Breast epithelium (tissue), 4 donors: Measurements from ENCODE around the gene EPN2. TPM values are rescaled to one million over a fixed set of nuclear protein-coding genes. Genes with fewer than 3 reads are reported as not detected.
"Not testable (repeated sequence)": the region's sequence is repeated elsewhere in the genome, so short reads cannot be mapped to it uniquely, and the experiment has no call there.

ENCODE experiments used
- DNase-seq, 2 donors: peaks; one replicate each; pipeline ENCODE4 v3.0.0-alpha.2; 2019; ENCODE audit warnings: low spot score in 2 of 2
- H3K27ac ChIP-seq, 2 donors: fragments of 200-600 bp; sonication (generic) in 1 of 2; one replicate each; pipeline ENCODE4 v1.5.1; 2016 to 2019; ENCODE audit warnings: mild to moderate bottlenecking in 1 of 2
- H3K27me3 ChIP-seq, 2 donors: fragments of 200-600 bp; sonication (generic) in 1 of 2; one replicate each; pipeline versions ENCODE4 v1.5.1 to v1.6.0; 2017 to 2019; ENCODE audit warnings: control low read depth in 1 of 2, mild to moderate bottlenecking in 1 of 2
- H3K36me3 ChIP-seq: fragments of 200-600 bp; one replicate; pipeline ENCODE4 v1.5.1; 2019
- H3K4me1 ChIP-seq, 2 donors: fragments of 200-600 bp; sonication (generic); one replicate each; pipeline ENCODE4 v1.5.1; 2016 to 2019; ENCODE audit warnings: control low read depth in 1 of 2
- H3K4me3 ChIP-seq, 3 donors: fragments of 200-600 bp; sonication (generic); 1 replicate in 2 of 3; 2 replicates in 1 of 3; pipeline ENCODE4 v1.5.1; 2016 to 2019; ENCODE audit warnings: mild to moderate bottlenecking in 3 of 3, moderate library complexity in 2 of 3
- H3K9me3 ChIP-seq, 2 donors: fragments of 200-600 bp; sonication (generic) in 1 of 2; one replicate each; pipeline ENCODE4 v1.5.1; 2016 to 2019; ENCODE audit warnings: control low read depth in 1 of 2
- POLR2AphosphoS5 ChIP-seq, 3 donors: sonication (generic); formaldehyde crosslinking; IDR thresholded peaks; one replicate each; pipeline ENCODE4 v1.6.1; 2017; ENCODE audit warnings: antibody characterized with exemption in 3 of 3
- intact Hi-C: fragments of 100-400 bp; cut with DNase I; formaldehyde crosslinking; loops from one replicate; pipeline ENCODE4 v1.15.1; 2023; ENCODE audit warnings: low total_unique reads
- total RNA-seq, 3 donors: library from RNA; depleted of rRNA; stranded (reverse); fragments of >200 nt; gene quantifications; one replicate each; pipeline ENCODE4 v1.1.0, GENCODE V29; 2016

EPN2 gene
- 10 to 100 TPM; 26.6 to 36.7 (median 30.6) TPM for total RNA-seq

DNA sequence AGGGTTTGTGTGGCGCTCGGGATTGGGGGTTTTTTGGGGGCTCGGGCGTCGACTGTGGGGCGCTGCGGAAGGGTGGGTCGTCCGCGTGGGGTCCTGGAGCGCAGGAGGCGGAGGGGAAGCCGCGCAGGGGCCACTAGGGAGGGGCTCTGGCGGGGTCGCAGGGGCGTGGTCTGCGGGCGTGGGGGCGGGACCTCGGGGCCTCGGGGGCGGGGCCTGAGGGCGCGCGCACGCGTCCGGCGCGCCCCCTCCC, at the start of gene EPN2:
EPN2 (plus strand) TSS at position 228 of the 250 bp plus-strand sequence. CDS start 45,754 bp downstream, outside the sequence.
- Histone ChIP-seq H3K4me3 (peak within 1 kb of the TSS; percentile 87 to 100 (median 97)), H3K27ac (peak within 1 kb of the TSS; percentile 90 to 92)
- H3K27me3 ChIP-seq, H3K4me1 ChIP-seq, H3K9me3 ChIP-seq, H3K36me3 ChIP-seq, intact Hi-C loops: not testable (repeated sequence)
- peak; percentile 42 to 62 for DNase-seq

DNA sequence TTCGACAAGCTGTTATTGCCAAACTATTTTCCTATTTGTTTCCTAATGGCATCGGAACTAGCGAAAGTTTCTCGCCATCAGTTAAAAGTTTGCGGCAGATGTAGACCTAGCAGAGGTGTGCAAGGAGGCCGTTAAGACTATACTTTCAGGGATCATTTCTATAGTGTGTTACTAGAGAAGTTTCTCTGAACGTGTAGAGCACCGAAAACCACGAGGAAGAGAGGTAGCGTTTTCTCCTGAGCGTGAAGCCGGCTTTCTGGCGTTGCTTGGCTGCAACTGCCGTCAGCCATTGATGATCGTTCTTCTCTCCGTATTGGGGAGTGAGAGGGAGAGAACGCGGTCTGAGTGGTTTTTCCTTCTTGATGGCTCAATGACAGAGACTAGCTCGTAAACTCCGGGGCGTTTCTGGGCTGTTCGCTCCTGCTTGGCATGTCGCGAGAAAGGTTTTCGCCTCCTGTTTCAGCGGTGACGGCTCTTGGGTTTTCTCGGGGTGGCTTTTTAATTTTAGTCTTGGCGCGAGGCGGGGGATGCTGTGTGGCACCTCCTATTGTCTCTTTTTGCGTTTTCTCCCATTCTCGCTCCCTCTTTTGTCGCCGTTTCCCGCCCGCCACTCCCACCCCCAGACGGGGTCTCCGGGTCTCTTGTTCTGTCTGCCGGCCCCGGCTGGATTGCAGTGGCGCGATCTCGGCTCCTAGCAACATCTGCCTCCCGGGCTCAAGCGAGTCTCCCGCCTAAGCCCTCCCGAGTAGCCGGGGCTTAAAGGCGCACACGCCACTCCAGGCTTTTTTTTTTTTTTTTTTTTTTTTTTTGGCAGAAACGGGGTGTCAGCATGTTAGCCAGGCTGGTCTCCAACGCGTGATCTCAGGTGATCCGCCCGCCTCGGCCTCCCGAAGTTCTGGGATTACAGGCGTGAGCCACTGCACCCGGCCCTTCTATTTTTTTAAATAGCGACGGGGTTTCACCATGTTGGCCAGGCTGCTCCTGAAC, 49.0 kb upstream of the EPN2 start:
- H3K27ac ChIP-seq: peak overlapping the region in 1 of 2 donors; percentile 68
- peak in 2 of 3 donors; percentile 54 to 90 for TF ChIP-seq POLR2AphosphoS5 (IDR thresholded peaks at IDR 0.05)
- H3K4me1 ChIP-seq, H3K9me3 ChIP-seq, DNase-seq, H3K27me3 ChIP-seq, H3K36me3 ChIP-seq, intact Hi-C loops, H3K4me3 ChIP-seq: not testable (repeated sequence)

DNA sequence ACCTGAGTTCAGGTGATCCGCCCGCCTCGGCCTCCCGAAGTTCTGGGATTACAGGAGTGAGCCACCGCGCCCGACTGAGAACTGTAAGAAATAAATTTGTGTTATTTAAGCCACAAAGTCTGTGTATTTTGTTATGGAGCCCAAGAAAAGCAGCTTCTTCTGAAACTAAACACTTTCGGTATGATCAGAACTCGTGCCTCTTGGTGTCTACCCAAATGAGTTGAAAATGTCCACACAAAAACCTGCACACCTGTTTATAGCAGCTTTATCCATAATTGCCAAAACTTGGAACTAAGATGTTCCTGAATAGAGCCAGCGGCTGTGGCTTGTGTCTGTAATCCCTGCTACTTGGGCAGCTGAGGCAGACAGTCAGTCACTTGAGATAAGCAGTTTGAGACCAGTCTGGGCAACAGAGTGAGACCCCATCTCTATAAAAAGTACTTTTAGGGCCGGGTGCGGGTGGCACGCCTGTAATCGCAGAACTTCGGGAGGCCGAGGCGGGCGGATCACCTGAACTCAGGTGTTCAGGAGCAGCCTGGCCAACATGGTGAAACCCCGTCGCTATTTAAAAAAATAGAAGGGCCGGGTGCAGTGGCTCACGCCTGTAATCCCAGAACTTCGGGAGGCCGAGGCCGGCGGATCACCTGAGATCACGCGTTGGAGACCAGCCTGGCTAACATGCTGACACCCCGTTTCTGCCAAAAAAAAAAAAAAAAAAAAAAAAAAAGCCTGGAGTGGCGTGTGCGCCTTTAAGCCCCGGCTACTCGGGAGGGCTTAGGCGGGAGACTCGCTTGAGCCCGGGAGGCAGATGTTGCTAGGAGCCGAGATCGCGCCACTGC, 48.1 kb upstream of the EPN2 start:
- H3K27me3 ChIP-seq, H3K4me3 ChIP-seq, H3K9me3 ChIP-seq, intact Hi-C loops, H3K36me3 ChIP-seq, H3K27ac ChIP-seq, H3K4me1 ChIP-seq, DNase-seq: not testable (repeated sequence)

DNA sequence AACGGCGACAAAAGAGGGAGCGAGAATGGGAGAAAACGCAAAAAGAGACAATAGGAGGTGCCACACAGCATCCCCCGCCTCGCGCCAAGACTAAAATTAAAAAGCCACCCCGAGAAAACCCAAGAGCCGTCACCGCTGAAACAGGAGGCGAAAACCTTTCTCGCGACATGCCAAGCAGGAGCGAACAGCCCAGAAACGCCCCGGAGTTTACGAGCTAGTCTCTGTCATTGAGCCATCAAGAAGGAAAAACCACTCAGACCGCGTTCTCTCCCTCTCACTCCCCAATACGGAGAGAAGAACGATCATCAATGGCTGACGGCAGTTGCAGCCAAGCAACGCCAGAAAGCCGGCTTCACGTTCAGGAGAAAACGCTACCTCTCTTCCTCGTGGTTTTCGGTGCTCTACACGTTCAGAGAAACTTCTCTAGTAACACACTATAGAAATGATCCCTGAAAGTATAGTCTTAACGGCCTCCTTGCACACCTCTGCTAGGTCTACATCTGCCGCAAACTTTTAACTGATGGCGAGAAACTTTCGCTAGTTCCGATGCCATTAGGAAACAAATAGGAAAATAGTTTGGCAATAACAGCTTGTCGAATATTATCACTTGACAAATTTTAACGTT, 47.3 kb upstream of the EPN2 start:
- intact Hi-C loops, H3K27ac ChIP-seq, H3K9me3 ChIP-seq, H3K36me3 ChIP-seq, H3K4me1 ChIP-seq, H3K27me3 ChIP-seq, H3K4me3 ChIP-seq, DNase-seq: not testable (repeated sequence)

- intact Hi-C loops, H3K27me3 ChIP-seq, H3K36me3 ChIP-seq, H3K4me1 ChIP-seq, H3K9me3 ChIP-seq: not testable (repeated sequence)
- Histone ChIP-seq H3K27ac (peak overlapping the region in 1 of 2 donors; percentile 66), H3K4me3 (peak overlapping the region; percentile 21 to 61 (median 32))
- peak in 1 of 2 donors; percentile 10 for DNase-seq
Observed at GRCh38 chr17:19196382-19197204, 40.6 kb upstream of the EPN2 start.

DNA sequence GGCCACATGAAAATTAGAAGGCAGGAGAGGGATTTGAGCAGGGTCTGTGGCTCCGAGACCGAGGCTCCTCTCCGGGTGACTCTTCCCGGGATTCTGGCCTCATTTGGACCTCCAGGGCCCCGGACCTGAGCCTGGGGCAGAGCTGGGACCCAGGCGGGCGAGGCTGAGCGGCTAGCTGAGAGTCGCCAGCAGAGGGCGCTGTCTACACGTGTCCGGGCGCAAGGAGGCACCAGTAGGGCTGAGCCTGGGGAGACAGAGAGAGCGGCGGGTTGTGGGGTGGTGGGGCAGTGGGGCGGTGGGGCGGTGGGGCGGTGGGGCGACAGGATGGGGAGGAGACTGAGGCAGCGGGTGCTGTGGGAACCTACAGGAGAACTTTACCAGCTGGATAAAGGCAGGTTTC, 34.7 kb upstream of the EPN2 start:
- not testable (repeated sequence) for H3K27ac ChIP-seq

GRCh38 chr17:19203429-19203828, 33.7 kb upstream of the EPN2 start:
- H3K27me3 ChIP-seq, H3K36me3 ChIP-seq, intact Hi-C loops, H3K9me3 ChIP-seq, DNase-seq, H3K4me3 ChIP-seq, H3K4me1 ChIP-seq, H3K27ac ChIP-seq: not testable (repeated sequence)

More for the DNA sequence above, 34.7 kb upstream of the EPN2 start:
- DNase-seq, H3K4me3 ChIP-seq, H3K9me3 ChIP-seq, H3K36me3 ChIP-seq, H3K4me1 ChIP-seq, intact Hi-C loops, H3K27me3 ChIP-seq: not testable (repeated sequence)

DNA sequence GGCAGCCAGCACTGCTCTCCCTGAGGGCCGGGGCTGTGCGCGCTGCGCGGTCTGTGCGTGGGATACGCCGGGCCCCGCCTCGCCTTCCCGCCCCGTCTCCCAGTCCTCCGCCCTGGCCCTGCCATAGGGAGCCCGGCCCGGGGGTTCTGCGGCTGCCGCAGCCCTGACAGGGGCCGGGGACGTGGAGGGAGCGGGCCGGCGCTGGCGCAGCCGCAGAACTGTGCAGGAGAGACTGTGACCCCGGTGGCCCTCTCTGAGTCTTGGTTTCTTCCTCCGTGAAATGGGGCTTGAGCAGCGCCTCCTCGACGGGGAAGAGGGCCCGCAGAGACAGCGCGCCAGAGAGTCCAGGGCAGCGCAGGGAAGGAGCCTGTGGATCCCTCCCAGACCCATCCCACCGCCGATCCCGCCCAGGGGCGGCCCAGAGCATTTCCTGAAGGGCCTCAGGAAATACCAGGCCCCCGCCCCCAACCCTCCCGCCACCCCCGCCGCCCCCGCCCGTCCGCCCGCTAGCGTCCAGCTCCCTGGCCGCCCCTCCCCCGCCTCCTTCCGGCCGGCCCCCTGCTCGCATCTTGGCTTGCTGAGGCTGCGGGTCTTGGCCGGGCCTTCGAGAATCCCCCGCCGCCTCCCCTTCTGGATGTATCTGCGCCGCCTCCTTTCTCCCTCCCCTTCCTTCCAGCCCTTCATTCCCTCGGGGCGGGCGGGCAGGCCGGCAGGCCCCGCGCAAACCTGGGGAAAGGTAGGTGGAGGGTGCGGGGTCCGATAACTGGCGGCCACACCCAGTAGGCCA, 21.9 kb upstream of the EPN2 start:
- H3K27ac ChIP-seq, H3K4me3 ChIP-seq, H3K4me1 ChIP-seq, H3K9me3 ChIP-seq, intact Hi-C loops, H3K27me3 ChIP-seq, DNase-seq, H3K36me3 ChIP-seq: not testable (repeated sequence)

DNA sequence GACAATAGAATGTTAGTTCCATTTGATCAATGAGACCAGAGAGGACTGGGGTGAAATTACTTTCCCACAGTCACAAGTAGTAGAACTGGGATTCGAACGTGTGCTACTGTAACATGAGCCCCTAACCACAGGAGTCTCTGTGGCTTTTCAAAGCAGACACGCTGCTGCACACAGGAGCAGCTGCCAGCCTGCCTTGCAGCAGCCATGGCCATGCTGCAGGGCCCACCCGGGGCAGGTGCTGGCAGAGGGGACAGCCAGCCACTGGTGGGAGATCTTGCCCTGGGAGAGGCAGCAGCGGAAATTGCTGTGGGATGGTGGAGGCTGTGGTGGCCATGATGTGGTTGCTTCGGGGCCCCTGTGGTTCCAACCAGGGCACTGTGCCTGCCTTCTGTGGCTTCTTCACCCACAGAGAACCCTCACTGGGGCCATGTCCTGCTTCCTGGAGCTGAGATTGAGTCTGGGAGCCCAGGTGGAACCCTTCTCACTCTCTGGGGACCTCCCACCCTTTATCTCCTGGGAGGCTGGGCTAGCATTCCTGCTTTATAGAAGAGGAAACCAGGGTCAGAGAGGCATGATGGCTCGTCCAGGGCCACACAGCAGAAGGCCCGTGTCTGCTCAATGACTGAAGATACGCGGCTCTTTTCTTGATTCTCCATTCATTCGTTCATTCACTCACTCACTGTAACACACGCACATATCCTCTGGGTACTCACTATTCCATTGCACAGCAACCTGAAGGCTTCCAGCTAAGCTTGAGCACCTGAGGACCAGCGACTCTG, 20.8 kb upstream of the EPN2 start:
- H3K4me1 ChIP-seq, H3K27ac ChIP-seq, H3K4me3 ChIP-seq, intact Hi-C loops, H3K27me3 ChIP-seq, H3K36me3 ChIP-seq, DNase-seq, H3K9me3 ChIP-seq: not testable (repeated sequence)

GRCh38 chr17:19218914-19219313, 18.3 kb upstream of the EPN2 start:
- H3K9me3 ChIP-seq, intact Hi-C loops, H3K4me1 ChIP-seq, H3K4me3 ChIP-seq, DNase-seq, H3K27me3 ChIP-seq, H3K27ac ChIP-seq, H3K36me3 ChIP-seq: not testable (repeated sequence)

DNA sequence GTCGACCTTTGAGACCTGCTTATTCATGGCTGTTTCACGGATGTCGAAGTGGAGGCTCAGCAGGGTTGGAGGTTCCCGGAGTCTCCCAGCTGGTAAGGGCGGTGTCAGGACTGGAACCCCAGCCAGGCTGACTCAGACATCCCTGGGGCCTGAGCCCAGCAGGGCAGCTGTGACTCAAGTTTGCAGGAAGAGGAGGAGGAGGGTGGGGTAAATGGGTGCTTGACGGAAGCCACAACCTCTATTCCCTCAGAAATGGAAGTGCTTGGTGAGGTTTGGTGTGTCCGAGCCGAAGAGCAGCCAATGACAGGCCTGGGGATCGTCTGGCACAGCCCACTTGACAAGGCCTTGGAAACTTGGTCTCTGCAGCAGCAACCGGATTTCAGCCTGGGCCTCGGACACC, 17.8 kb upstream of the EPN2 start:
- H3K36me3 ChIP-seq, intact Hi-C loops, H3K4me3 ChIP-seq, H3K4me1 ChIP-seq, H3K27me3 ChIP-seq, DNase-seq, H3K27ac ChIP-seq, H3K9me3 ChIP-seq: not testable (repeated sequence)
